PC-9 (cell line): ENCODE results near the gene ATXN2L. TPM values are rescaled to one million over a fixed set of nuclear protein-coding genes. Genes with fewer than 3 reads are reported as not detected.

Experiments used
- BruUV-seq: library from RNA; stranded (reverse); fragments of 400-500 nt; replicated peaks from 2 replicates; lab custom pipeline; 2021; lab: Mats Ljungman, UMichigan
- CTCF ChIA-PET: fragments of 300-600 bp; sonication (Branson Sonifier 250); formaldehyde crosslinking; loops from one replicate; lab custom pipeline; 2022; ENCODE audit warnings: antibody characterized with exemption; lab: Charles Lee
- POLR2A ChIA-PET: fragments of 300-600 bp; sonication (Branson Sonifier 250); formaldehyde crosslinking; loops from one replicate; lab custom pipeline; 2022; ENCODE audit warnings: antibody characterized with exemption; ENCODE audit not compliant: unreplicated experiment; lab: Charles Lee
- DNase-seq, 2 experiments: peaks; one replicate each; pipeline versions ENCODE4 v3.0.0 to v3.0.0-alpha.2; 2015 to 2022; ENCODE audit warnings: mixed read lengths in 1 of 2
- H2AFZ ChIP-seq: fragments of 200-600 bp; sonication (generic); 2 replicates; pipeline ENCODE4 v1.8.1; 2017; ENCODE audit warnings: antibody characterized with exemption
- H3F3A ChIP-seq: fragments of 200-600 bp; sonication (generic); 2 replicates; pipeline ENCODE4 v1.8.1; 2017; ENCODE audit warnings: antibody characterized with exemption, mild to moderate bottlenecking, low read depth; ENCODE audit not compliant: insufficient read depth
- H3K27ac ChIP-seq: fragments of 200-600 bp; sonication (generic); 2 replicates; pipeline ENCODE4 v1.6.1; 2016; ENCODE audit warnings: mixed run types
- H3K27me3 ChIP-seq: fragments of 200-600 bp; sonication (generic); 2 replicates; pipeline ENCODE4 v1.6.1; 2016; ENCODE audit warnings: low read depth, mixed run types; ENCODE audit not compliant: insufficient read depth
- H3K36me3 ChIP-seq: fragments of 200-600 bp; sonication (generic); 2 replicates; pipeline ENCODE4 v1.6.1; 2016; ENCODE audit warnings: low read depth, mixed run types
- H3K4me1 ChIP-seq: fragments of 200-600 bp; sonication (generic); replicated peaks from 2 replicates; pipeline ENCODE4 v1.6.1; 2016; ENCODE audit warnings: mixed run types; ENCODE audit not compliant: insufficient read depth
- H3K4me2 ChIP-seq: fragments of 200-600 bp; sonication (generic); 2 replicates; pipeline ENCODE4 v1.6.1; 2017; ENCODE audit warnings: mixed run types
- H3K4me3 ChIP-seq: fragments of 200-600 bp; sonication (generic); 2 replicates; pipeline ENCODE4 v1.6.1; 2016; ENCODE audit warnings: mixed run types
- H3K79me2 ChIP-seq: fragments of 200-600 bp; sonication (generic); 2 replicates; pipeline ENCODE4 v1.6.1; 2017; ENCODE audit warnings: low read depth, mixed run types
- H3K9me2 ChIP-seq: fragments of 200-600 bp; sonication (generic); 2 replicates; pipeline ENCODE4 v1.8.1; 2017; ENCODE audit warnings: mild to moderate bottlenecking; ENCODE audit not compliant: insufficient read depth
- H3K9me3 ChIP-seq: fragments of 200-600 bp; sonication (generic); 2 replicates; pipeline ENCODE4 v1.8.1; 2016; ENCODE audit warnings: low read depth; ENCODE audit not compliant: insufficient read depth
- H4K20me1 ChIP-seq: fragments of 200-600 bp; sonication (generic); 2 replicates; pipeline ENCODE4 v1.8.1; 2017; ENCODE audit not compliant: insufficient read depth
- EZH2 ChIP-seq: fragments of 200-600 bp; sonication (generic); IDR thresholded peaks from 2 replicates; pipeline ENCODE4 v1.8.0; 2017; ENCODE audit warnings: antibody characterized with exemption, low read depth
- intact Hi-C: fragments of 100-400 bp; cut with micrococcal nuclease; formaldehyde crosslinking; loops from one replicate; pipeline ENCODE4 v1.10.0; 2022; ENCODE audit not compliant: unreplicated experiment
- total RNA-seq: library from RNA; stranded (reverse); gene quantifications from 2 replicates; pipeline ENCODE4 v1.2.3, GENCODE V29; 2021
- TF ChIP-seq, protein P1 (sequence below): fragments of 200-600 bp; sonication (generic); conservative IDR thresholded peaks from 2 replicates; pipeline ENCODE4 v1.6.1; 2017; ENCODE audit warnings: mixed run types, antibody characterized with exemption, mild to moderate bottlenecking, moderate library complexity

ATXN2L gene
- total RNA-seq, 1 experiment from 2014 or later, result 356 TPM

DNA sequence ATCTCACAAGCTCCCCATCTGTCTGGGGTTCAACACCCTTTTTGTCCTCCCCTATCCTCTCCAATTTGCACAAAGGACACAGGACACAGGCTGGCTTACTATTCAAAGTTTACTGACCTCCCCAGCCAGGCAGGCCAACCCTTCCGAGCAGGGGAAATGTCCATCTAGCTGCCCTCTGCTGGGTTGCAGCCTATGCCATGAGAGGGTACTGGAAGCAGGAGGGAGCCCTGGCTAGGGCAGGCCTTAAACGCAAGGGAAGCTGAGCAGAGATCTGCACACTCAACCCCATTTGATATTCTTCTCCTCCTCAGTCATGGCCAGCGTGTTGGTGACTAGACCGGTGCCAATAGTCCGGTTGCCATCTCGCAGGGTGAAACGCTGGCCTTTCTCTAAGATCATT is 19.9 kb downstream of the ATXN2L start:
- Histone ChIP-seq H3K27me3 (no peaks in the 10 kb centered on the region), H3K4me1 (peaks cover 8% of the 10 kb centered on the region), H3K9me3 (no peaks in the 10 kb centered on the region), H3K27ac (no peak overlapping the region), H2AFZ (no peak overlapping the region), H3K4me2 (no peak overlapping the region), H3K4me3 (no peak overlapping the region), H4K20me1 (peaks cover 22% of the 10 kb centered on the region), H3K79me2 (peaks cover 33% of the 10 kb centered on the region), H3K36me3 (peaks cover 24% of the 10 kb centered on the region; the same call in 1 of the 2 replicates), H3K9me2 (no peaks in the 10 kb centered on the region), H3F3A (peaks cover 66% of the 10 kb centered on the region)
- ChIA-PET CTCF (no interaction called here), POLR2A (interaction anchor here (0.6 to 0.7 kb wide), 2 partner anchors 15 to 82 kb away, joined by 3 read pairs; partner anchors contain the start of gene RABEP2)
- peak in 1 of 2 experiments; percentile 28 for DNase-seq
- no peak for TF ChIP-seq EZH2
- TF ChIP-seq, protein P1, sequence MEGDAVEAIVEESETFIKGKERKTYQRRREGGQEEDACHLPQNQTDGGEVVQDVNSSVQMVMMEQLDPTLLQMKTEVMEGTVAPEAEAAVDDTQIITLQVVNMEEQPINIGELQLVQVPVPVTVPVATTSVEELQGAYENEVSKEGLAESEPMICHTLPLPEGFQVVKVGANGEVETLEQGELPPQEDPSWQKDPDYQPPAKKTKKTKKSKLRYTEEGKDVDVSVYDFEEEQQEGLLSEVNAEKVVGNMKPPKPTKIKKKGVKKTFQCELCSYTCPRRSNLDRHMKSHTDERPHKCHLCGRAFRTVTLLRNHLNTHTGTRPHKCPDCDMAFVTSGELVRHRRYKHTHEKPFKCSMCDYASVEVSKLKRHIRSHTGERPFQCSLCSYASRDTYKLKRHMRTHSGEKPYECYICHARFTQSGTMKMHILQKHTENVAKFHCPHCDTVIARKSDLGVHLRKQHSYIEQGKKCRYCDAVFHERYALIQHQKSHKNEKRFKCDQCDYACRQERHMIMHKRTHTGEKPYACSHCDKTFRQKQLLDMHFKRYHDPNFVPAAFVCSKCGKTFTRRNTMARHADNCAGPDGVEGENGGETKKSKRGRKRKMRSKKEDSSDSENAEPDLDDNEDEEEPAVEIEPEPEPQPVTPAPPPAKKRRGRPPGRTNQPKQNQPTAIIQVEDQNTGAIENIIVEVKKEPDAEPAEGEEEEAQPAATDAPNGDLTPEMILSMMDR, result no peak
- intact Hi-C loops, result no loop called here
- BruUV-seq, result no TSS peak

DNA sequence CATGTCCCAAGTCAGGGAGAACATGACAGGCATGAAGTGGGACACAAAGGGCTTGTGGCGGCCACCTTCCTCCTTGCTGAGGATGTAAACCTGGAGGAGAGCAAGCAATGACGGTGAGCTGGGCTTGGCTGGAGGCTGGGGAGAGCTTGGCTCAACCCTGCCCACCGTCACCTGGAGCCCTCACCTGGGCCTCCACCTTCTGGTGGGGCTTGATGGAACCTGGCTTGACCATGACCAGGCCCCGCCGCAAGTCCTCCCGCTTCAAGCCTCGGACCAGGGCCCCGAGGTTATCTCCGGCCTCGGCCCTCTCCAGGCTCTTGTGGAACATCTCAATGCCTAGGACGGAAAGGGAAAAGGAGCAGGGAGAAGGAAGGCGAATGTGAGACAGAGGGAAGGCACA is 21.0 kb downstream of the ATXN2L start:
- Histone ChIP-seq H4K20me1 (peaks cover 18% of the 10 kb centered on the region), H3K36me3 (peaks cover 20% of the 10 kb centered on the region; the same call in 1 of the 2 replicates), H3K9me3 (no peaks in the 10 kb centered on the region), H3K4me2 (no peak overlapping the region), H3F3A (peaks cover 55% of the 10 kb centered on the region), H3K4me1 (peaks cover 8% of the 10 kb centered on the region), H2AFZ (no peak overlapping the region), H3K9me2 (no peaks in the 10 kb centered on the region), H3K4me3 (no peak overlapping the region), H3K27me3 (no peaks in the 10 kb centered on the region), H3K27ac (no peak overlapping the region), H3K79me2 (peaks cover 33% of the 10 kb centered on the region)
- no peak for TF ChIP-seq EZH2
- no TSS peak for BruUV-seq
- ChIA-PET CTCF (no interaction called here), POLR2A (no interaction called here)
- DNase-seq, result no peak
- intact Hi-C loops, result no loop called here

DNA sequence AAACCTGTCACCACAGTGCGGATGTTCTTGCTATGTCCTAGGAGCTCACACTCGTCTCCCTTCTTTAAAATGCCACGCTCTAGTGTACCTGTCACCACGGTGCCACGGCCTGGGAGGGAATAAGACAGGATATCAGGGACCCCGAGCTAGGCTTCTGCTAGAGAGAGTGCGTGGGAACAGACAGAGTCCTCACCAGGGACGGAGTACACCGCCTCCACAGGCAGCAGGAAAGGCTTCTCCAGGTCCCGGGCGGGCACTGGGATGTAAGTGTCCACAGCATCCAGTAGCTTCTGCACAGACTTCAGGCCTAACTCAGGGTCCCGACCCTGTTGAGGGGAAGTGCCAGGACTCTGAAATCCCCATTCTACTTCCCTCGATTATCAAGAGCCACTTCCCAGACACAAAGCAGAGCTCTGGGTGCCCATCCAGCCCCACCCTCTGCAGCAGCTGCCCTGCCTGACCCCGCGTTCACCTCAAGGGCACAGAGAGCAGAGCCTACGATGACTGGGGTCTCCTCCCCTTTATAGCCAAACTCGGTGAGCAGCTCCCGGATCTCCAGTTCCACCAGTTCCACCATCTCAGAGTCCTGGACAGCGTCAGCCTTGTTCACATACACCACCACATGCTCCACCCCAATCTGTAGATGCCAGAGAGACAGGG is 21.6 kb downstream of the ATXN2L start:
- Histone ChIP-seq H3K27ac (no peak overlapping the region), H3K4me1 (peaks cover 8% of the 10 kb centered on the region), H3K36me3 (peaks cover 20% of the 10 kb centered on the region; the same call in 1 of the 2 replicates), H3K9me3 (no peaks in the 10 kb centered on the region), H3F3A (peaks cover 49% of the 10 kb centered on the region), H3K27me3 (no peaks in the 10 kb centered on the region), H2AFZ (no peak overlapping the region), H3K4me2 (peak overlapping the region; percentile 83), H3K9me2 (no peaks in the 10 kb centered on the region), H3K79me2 (peaks cover 33% of the 10 kb centered on the region), H3K4me3 (peak overlapping the region; percentile 89; the same call in 1 of the 2 replicates), H4K20me1 (peaks cover 13% of the 10 kb centered on the region)
- ChIA-PET CTCF (no interaction called here), POLR2A (no interaction called here)
- BruUV-seq, result no TSS peak
- intact Hi-C loops, result no loop called here
- TF ChIP-seq, protein P1, result no peak
- TF ChIP-seq EZH2, result no peak
- DNase-seq, result peak in 1 of 2 experiments; percentile 23
